Liver (tissue), 9 donors: ENCODE measurements around the gene CCNY. TPM values are rescaled to one million over a fixed set of nuclear protein-coding genes. Genes with fewer than 3 reads are reported as not detected.

Experiments
- DNase-seq: peaks from one replicate; pipeline ENCODE4 v3.0.0-alpha.2; 2017; ENCODE audit warnings: low spot score
- H3K27ac ChIP-seq, 2 donors: one replicate each; pipeline ENCODE4 v1.7.0; 2013; ENCODE audit warnings: inconsistent platforms in 2 of 2, low read length in 2 of 2, control low read depth in 1 of 2, low read depth in 1 of 2, mild to moderate bottlenecking in 1 of 2
- H3K27me3 ChIP-seq, 4 donors: one replicate each; pipeline versions ENCODE4 v1.6.1 to v1.7.0; 2013; ENCODE audit warnings: low read length in 3 of 4, inconsistent platforms in 1 of 4, mild to moderate bottlenecking in 1 of 4, moderate library complexity in 1 of 4; ENCODE audit not compliant: control insufficient read depth in 4 of 4, insufficient read depth in 4 of 4
- H3K36me3 ChIP-seq, 4 donors: one replicate each; pipeline versions ENCODE4 v1.6.1 to v1.7.0; 2013; ENCODE audit warnings: low read length in 3 of 4, mild to moderate bottlenecking in 3 of 4, low read depth in 1 of 4, moderate library complexity in 1 of 4; ENCODE audit not compliant: control insufficient read depth in 4 of 4, insufficient read depth in 3 of 4
- H3K4me1 ChIP-seq, 4 donors: one replicate each; pipeline versions ENCODE4 v1.6.1 to v1.7.0; 2013; ENCODE audit warnings: low read length in 3 of 4, mild to moderate bottlenecking in 3 of 4, moderate library complexity in 1 of 4; ENCODE audit not compliant: control insufficient read depth in 4 of 4, insufficient read depth in 4 of 4
- H3K4me3 ChIP-seq, 3 donors: one replicate each; pipeline versions ENCODE4 v1.6.1 to v1.7.0; 2013; ENCODE audit warnings: low read length in 3 of 3, control low read depth in 1 of 3, low read depth in 1 of 3, mild to moderate bottlenecking in 1 of 3
- H3K9ac ChIP-seq, 2 donors: one replicate each; pipeline ENCODE4 v1.7.0; 2013; ENCODE audit warnings: low read length in 2 of 2, mild to moderate bottlenecking in 2 of 2, moderate library complexity in 2 of 2, control low read depth in 1 of 2, low read depth in 1 of 2
- H3K9me3 ChIP-seq, 4 donors: one replicate each; pipeline versions ENCODE4 v1.6.1 to v1.7.0; 2013; ENCODE audit warnings: low read length in 3 of 4; ENCODE audit not compliant: control insufficient read depth in 4 of 4
- EGR1 ChIP-seq, 2 donors: IDR thresholded peaks; 2 replicates each; pipeline ENCODE4 v1.6.1; 2016 to 2018; ENCODE audit warnings: antibody characterized with exemption in 2 of 2, low read depth in 2 of 2
- FOXA1 ChIP-seq: IDR thresholded peaks from 2 replicates; pipeline ENCODE4 v1.6.1; 2016; ENCODE audit warnings: antibody characterized with exemption
- FOXA2 ChIP-seq: IDR thresholded peaks from 2 replicates; pipeline ENCODE4 v1.6.1; 2016; ENCODE audit warnings: antibody characterized with exemption
- GABPA ChIP-seq, 2 donors: IDR thresholded peaks in 1 of 2; conservative IDR thresholded peaks in 1 of 2; 2 replicates each; pipeline ENCODE4 v1.6.1; 2016; ENCODE audit warnings: antibody characterized with exemption in 2 of 2, mild to moderate bottlenecking in 1 of 2, moderate library complexity in 1 of 2
- HNF4A ChIP-seq, 2 donors: conservative IDR thresholded peaks; 2 replicates each; pipeline ENCODE4 v1.6.1; 2016; ENCODE audit warnings: antibody characterized with exemption in 2 of 2, mild to moderate bottlenecking in 2 of 2
- HNF4G ChIP-seq: IDR thresholded peaks from 2 replicates; pipeline ENCODE4 v1.6.1; 2016; ENCODE audit warnings: antibody characterized with exemption
- JUND ChIP-seq, 2 donors: IDR thresholded peaks; 2 replicates each; pipeline ENCODE4 v1.6.1; 2016; ENCODE audit warnings: antibody characterized with exemption in 2 of 2
- NR2F2 ChIP-seq: IDR thresholded peaks from 2 replicates; pipeline ENCODE4 v1.6.1; 2016; ENCODE audit warnings: antibody characterized with exemption
- RAD21 ChIP-seq, 2 donors: IDR thresholded peaks; 2 replicates each; pipeline ENCODE4 v1.6.1; 2016; ENCODE audit warnings: antibody characterized with exemption in 2 of 2, mild to moderate bottlenecking in 2 of 2
- REST ChIP-seq: IDR thresholded peaks from 2 replicates; pipeline ENCODE4 v1.6.1; 2016; ENCODE audit warnings: antibody characterized with exemption, mild to moderate bottlenecking
- RXRA ChIP-seq, 2 donors: IDR thresholded peaks; 2 replicates each; pipeline ENCODE4 v1.6.1; 2017 to 2018; ENCODE audit warnings: antibody characterized with exemption in 2 of 2, mild to moderate bottlenecking in 1 of 2
- SP1 ChIP-seq: IDR thresholded peaks from 2 replicates; pipeline ENCODE4 v1.6.1; 2018; ENCODE audit warnings: antibody characterized with exemption, mild to moderate bottlenecking
- TAF1 ChIP-seq: conservative IDR thresholded peaks from 2 replicates; pipeline ENCODE4 v1.6.1; 2016; ENCODE audit warnings: antibody characterized with exemption, mild to moderate bottlenecking
- YY1 ChIP-seq: IDR thresholded peaks from 2 replicates; pipeline ENCODE4 v1.6.1; 2016; ENCODE audit warnings: antibody characterized with exemption, mild to moderate bottlenecking
- WGBS: extraction: QIAGEN DNeasy Blood & Tissue Kit; methylation state at CpG from one replicate; pipeline ENCODE4 v1.1.7; 2013; 5-methylcytosine and 5-hydroxymethylcytosine counted together
- polyA plus RNA-seq, 2 donors: library from polyadenylated mRNA; stranded (reverse) in 1 of 2; unstranded in 1 of 2; fragments of 200-250 nt in 1 of 2; fragments of >200 nt in 1 of 2; fragmentation: Nextera tagmentation in 1 of 2; extraction: Ambion mirVana in 1 of 2; gene quantifications; one replicate each; pipeline versions ENCODE4 v1.2.1 to v1.2.3, GENCODE V29; 2013 to 2015
- total RNA-seq, 2 donors: library from RNA; depleted of rRNA; stranded (reverse); fragments of >200 nt; gene quantifications; one replicate each; pipeline ENCODE4 v1.2.3, GENCODE V29; 2014
- TF ChIP-seq, protein P1 (sequence below): IDR thresholded peaks from 2 replicates; pipeline ENCODE4 v1.6.1; 2016; ENCODE audit warnings: antibody characterized with exemption
- TF ChIP-seq, protein P2 (sequence below): fragments of 150-350 bp; IDR thresholded peaks from 2 replicates; pipeline ENCODE4 v1.5.1; 2017; ENCODE audit warnings: improper control_type of control experiment, low read depth, low read length; ENCODE audit not compliant: missing input control
- TF ChIP-seq, protein P3 (sequence below): IDR thresholded peaks from 2 replicates; pipeline ENCODE4 v1.6.1; 2016; ENCODE audit warnings: antibody characterized with exemption
- TF ChIP-seq, protein P4 (sequence below): IDR thresholded peaks from 2 replicates; pipeline ENCODE4 v1.6.1; 2016; ENCODE audit warnings: antibody characterized with exemption
- donor health status: healthy.
- donor health status: healthy.
- donor health status: healthy.
- donor health status: healthy.
- donor health status: healthy.

Gene CCNY
- total and polyA plus RNA-seq, 4 donors = 17.6 to 38.4 (median 21.8) TPM

GRCh38 chr10:35426657-35427056, 90.3 kb downstream of the CCNY start:
- TF ChIP-seq, protein P1, sequence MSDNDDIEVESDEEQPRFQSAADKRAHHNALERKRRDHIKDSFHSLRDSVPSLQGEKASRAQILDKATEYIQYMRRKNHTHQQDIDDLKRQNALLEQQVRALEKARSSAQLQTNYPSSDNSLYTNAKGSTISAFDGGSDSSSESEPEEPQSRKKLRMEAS = no peak
- TF ChIP-seq YY1 (no peak), HNF4G (no peak), RXRA (IDR thresholded peaks at IDR 0.05) (no peak), SP1 (no peak), HNF4A (conservative IDR thresholded peaks at IDR 0.05) (no peak), NR2F2 (no peak), GABPA (IDR thresholded peaks at IDR 0.05 in 1 of 2, conservative IDR thresholded peaks at IDR 0.05 in 1 of 2) (no peak), RAD21 (IDR thresholded peaks at IDR 0.05) (no peak), TAF1 (no peak), FOXA1 (no peak), FOXA2 (no peak), EGR1 (IDR thresholded peaks at IDR 0.05; ENCODE audit: low read depth in 2 of 2) (no peak), JUND (IDR thresholded peaks at IDR 0.05) (no peak)
- TF ChIP-seq, protein P2, sequence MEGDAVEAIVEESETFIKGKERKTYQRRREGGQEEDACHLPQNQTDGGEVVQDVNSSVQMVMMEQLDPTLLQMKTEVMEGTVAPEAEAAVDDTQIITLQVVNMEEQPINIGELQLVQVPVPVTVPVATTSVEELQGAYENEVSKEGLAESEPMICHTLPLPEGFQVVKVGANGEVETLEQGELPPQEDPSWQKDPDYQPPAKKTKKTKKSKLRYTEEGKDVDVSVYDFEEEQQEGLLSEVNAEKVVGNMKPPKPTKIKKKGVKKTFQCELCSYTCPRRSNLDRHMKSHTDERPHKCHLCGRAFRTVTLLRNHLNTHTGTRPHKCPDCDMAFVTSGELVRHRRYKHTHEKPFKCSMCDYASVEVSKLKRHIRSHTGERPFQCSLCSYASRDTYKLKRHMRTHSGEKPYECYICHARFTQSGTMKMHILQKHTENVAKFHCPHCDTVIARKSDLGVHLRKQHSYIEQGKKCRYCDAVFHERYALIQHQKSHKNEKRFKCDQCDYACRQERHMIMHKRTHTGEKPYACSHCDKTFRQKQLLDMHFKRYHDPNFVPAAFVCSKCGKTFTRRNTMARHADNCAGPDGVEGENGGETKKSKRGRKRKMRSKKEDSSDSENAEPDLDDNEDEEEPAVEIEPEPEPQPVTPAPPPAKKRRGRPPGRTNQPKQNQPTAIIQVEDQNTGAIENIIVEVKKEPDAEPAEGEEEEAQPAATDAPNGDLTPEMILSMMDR = no peak
- TF ChIP-seq, protein P3, sequence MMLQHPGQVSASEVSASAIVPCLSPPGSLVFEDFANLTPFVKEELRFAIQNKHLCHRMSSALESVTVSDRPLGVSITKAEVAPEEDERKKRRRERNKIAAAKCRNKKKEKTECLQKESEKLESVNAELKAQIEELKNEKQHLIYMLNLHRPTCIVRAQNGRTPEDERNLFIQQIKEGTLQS = no peak
- TF ChIP-seq, protein P4, sequence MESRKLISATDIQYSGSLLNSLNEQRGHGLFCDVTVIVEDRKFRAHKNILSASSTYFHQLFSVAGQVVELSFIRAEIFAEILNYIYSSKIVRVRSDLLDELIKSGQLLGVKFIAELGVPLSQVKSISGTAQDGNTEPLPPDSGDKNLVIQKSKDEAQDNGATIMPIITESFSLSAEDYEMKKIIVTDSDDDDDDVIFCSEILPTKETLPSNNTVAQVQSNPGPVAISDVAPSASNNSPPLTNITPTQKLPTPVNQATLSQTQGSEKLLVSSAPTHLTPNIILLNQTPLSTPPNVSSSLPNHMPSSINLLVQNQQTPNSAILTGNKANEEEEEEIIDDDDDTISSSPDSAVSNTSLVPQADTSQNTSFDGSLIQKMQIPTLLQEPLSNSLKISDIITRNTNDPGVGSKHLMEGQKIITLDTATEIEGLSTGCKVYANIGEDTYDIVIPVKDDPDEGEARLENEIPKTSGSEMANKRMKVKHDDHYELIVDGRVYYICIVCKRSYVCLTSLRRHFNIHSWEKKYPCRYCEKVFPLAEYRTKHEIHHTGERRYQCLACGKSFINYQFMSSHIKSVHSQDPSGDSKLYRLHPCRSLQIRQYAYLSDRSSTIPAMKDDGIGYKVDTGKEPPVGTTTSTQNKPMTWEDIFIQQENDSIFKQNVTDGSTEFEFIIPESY = no peak
- Histone ChIP-seq H3K9ac (no peak overlapping the region), H3K36me3 (no peaks in the 10 kb centered on the region), H3K27ac (no peak overlapping the region), H3K27me3 (no peaks in the 10 kb centered on the region), H3K9me3 (no peaks in the 10 kb centered on the region), H3K4me3 (no peak overlapping the region), H3K4me1 (peaks cover 8 to 36% (median 31%) of the 10 kb centered on the region in 4 donors)
- no peak for DNase-seq

DNA sequence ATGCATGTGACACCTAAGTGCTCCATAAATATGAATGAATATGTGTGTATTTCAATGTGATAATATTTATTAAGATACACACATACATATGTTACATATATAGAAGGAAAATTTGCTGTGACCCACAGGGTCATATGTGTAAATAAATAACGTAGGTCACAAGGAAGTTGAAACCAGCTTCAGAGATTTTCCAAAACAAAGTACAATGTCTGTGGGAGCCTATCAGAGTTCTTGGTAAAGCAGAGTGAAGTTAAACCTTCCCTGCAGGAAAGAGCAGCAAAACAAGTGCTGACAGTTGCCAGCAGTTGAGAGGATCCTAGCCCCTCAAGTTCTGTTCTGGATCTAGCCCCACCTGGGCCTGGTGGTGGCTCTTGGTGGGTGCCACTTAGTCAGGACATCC, 91.2 kb downstream of the CCNY start:
- DNase-seq = no peak
- Histone ChIP-seq H3K36me3 (no peaks in the 10 kb centered on the region), H3K9me3 (no peaks in the 10 kb centered on the region), H3K27me3 (no peaks in the 10 kb centered on the region), H3K4me3 (no peak overlapping the region), H3K9ac (no peak overlapping the region), H3K4me1 (peaks cover 8 to 33% (median 29%) of the 10 kb centered on the region in 4 donors), H3K27ac (no peak overlapping the region)
- no peak for TF ChIP-seq REST
- TF ChIP-seq, protein P2 = no peak
- no peak for TF ChIP-seq TAF1
- no peak for TF ChIP-seq HNF4A (conservative IDR thresholded peaks at IDR 0.05)
- no peak for TF ChIP-seq NR2F2
- no peak for TF ChIP-seq FOXA1
- TF ChIP-seq RAD21 (IDR thresholded peaks at IDR 0.05) = no peak
- TF ChIP-seq YY1 = no peak
- no peak for TF ChIP-seq SP1
- TF ChIP-seq, protein P4 = no peak
- TF ChIP-seq, protein P1 = no peak
- TF ChIP-seq FOXA2 = no peak
- no peak for TF ChIP-seq HNF4G
- TF ChIP-seq JUND (IDR thresholded peaks at IDR 0.05) = no peak
- whole genome bisulfite sequencing = 14% methylated on average over 1 of the region's 1 CpG
